K562 (cell line): Measurements from ENCODE around the gene NUPR1. TPM values are rescaled to one million over a fixed set of nuclear protein-coding genes. Genes with fewer than 3 reads are reported as not detected.

Source experiments
- ATAC-seq: fragments of 200-7000 bp; cut with Tn5 transposase; 3 replicates; pipeline ENCODE4 v1.9.1; 2020; ENCODE audit warnings: moderate library complexity
- Bru-seq: library from RNA; stranded (reverse); fragments of 400-500 nt; gene quantifications from one replicate; lab custom pipeline; 2021; lab: Mats Ljungman, UMichigan
- BruChase-seq, 2 experiments: library from RNA; stranded (reverse); fragments of 400-500 nt; gene quantifications; one replicate each; lab custom pipeline; 2021; lab: Mats Ljungman, UMichigan
- BruUV-seq: library from RNA; stranded (reverse); fragments of 400-500 nt; replicated peaks from 2 replicates; lab custom pipeline; 2021; lab: Mats Ljungman, UMichigan
- CTCF ChIA-PET: fragments of 300-600 bp; formaldehyde crosslinking; extraction: SDS; loops from one replicate; lab custom pipeline; 2021; ENCODE audit warnings: low intra/inter-chr PET ratio; lab: Yijun Ruan, JAX
- POLR2A ChIA-PET: fragments of 300-600, 350-650 bp; sonication (Branson Sonifier 250); formaldehyde crosslinking; extraction: SDS; loops from one replicate; lab custom pipeline; 2021; ENCODE audit warnings: antibody characterized with exemption, inconsistent platforms; lab: Yijun Ruan, JAX
- DNase-seq, 4 experiments: peaks; one replicate each; pipeline versions ENCODE4 v3.0.0 to v3.0.0-alpha.2; 2011 to 2018; ENCODE audit warnings: low spot score in 3 of 4, mixed read lengths in 3 of 4; ENCODE audit errors: extremely low read depth in 1 of 4
- FAIRE-seq: peaks from 2 replicates; lab custom pipeline; 2011; peaks lifted over from hg19 to GRCh38; lab: Jason Lieb, UNC
- H2AFZ ChIP-seq: 2 replicates; pipeline ENCODE4 v1.6.0; 2011; ENCODE audit warnings: low read depth, low read length, control low read depth, inconsistent platforms
- H3K27ac ChIP-seq: fragments of 200-600 bp; 3 replicates; pipeline ENCODE4 v1.8.0; 2011; ENCODE audit warnings: low read depth, mild to moderate bottlenecking, control low read depth, inconsistent platforms, low read length, moderate library complexity, mixed read lengths; ENCODE audit errors: extremely low read depth
- H3K27me3 ChIP-seq, 2 experiments: fragments of 300-600 bp in 1 of 2; 2 replicates in 1 of 2; 3 replicates in 1 of 2; pipeline versions ENCODE4 v1.6.0 to v1.8.0; 2011; ENCODE audit warnings: inconsistent platforms in 2 of 2, low read length in 2 of 2, mild to moderate bottlenecking in 1 of 2, mixed read lengths in 1 of 2, moderate library complexity in 1 of 2; ENCODE audit not compliant: control insufficient read depth in 2 of 2, insufficient read depth in 2 of 2
- H3K36me3 ChIP-seq: fragments of 300-600 bp; 3 replicates; pipeline ENCODE4 v1.8.0; 2011; ENCODE audit warnings: mild to moderate bottlenecking, low read length, inconsistent platforms; ENCODE audit not compliant: control insufficient read depth, insufficient read depth
- H3K4me1 ChIP-seq, 2 experiments: fragments of 200-600 bp in 1 of 2; replicated peaks in 1 of 2; 2 replicates in 1 of 2; 3 replicates in 1 of 2; pipeline versions ENCODE4 v1.5.1 to v1.8.0; 2011; ENCODE audit warnings: inconsistent platforms in 2 of 2, low read length in 2 of 2, mild to moderate bottlenecking in 1 of 2, mixed read lengths in 1 of 2, moderate library complexity in 1 of 2; ENCODE audit not compliant: control insufficient read depth in 2 of 2, insufficient read depth in 2 of 2
- H3K4me2 ChIP-seq: 2 replicates; pipeline ENCODE4 v1.6.1; 2011; ENCODE audit warnings: low read length, control low read depth, inconsistent platforms, mixed read lengths; ENCODE audit not compliant: insufficient read depth
- H3K4me3 ChIP-seq: fragments of 200-600 bp; sonication (generic), shearing (Covaris generic); 2 replicates; pipeline ENCODE4 v1.5.1; 2016; ENCODE audit warnings: control low read depth, inconsistent platforms
- H3K79me2 ChIP-seq: fragments of 200-600 bp; 3 replicates; pipeline ENCODE4 v1.8.0; 2011; ENCODE audit warnings: low read length, inconsistent platforms; ENCODE audit not compliant: control insufficient read depth, insufficient read depth
- H3K9ac ChIP-seq, 2 experiments: 2 replicates each; pipeline versions ENCODE4 v1.6.0 to v1.6.1; 2011; ENCODE audit warnings: low read depth in 2 of 2, low read length in 2 of 2, control low read depth in 1 of 2, inconsistent platforms in 1 of 2, mild to moderate bottlenecking in 1 of 2, mixed read lengths in 1 of 2; ENCODE audit not compliant: insufficient read depth in 1 of 2
- H3K9me1 ChIP-seq: one replicate; pipeline ENCODE4 v1.6.0; 2011; ENCODE audit warnings: inconsistent platforms, mild to moderate bottlenecking, low read length, moderate library complexity; ENCODE audit not compliant: control insufficient read depth, insufficient read depth
- H3K9me3 ChIP-seq: replicated peaks from 2 replicates; pipeline ENCODE4 v1.5.1; 2011; ENCODE audit warnings: low read depth, low read length, inconsistent platforms; ENCODE audit not compliant: control insufficient read depth, insufficient read depth
- H4K20me1 ChIP-seq: replicated peaks from 2 replicates; pipeline ENCODE4 v1.6.1; 2011; ENCODE audit warnings: low read length, inconsistent platforms, mixed read lengths; ENCODE audit not compliant: control insufficient read depth, insufficient read depth
- CBFA2T3 ChIP-seq: fragments of 450-650 bp; IDR thresholded peaks from 2 replicates; pipeline ENCODE4 v1.6.1; 2017
- CREB1 ChIP-seq, 2 experiments: sonication (generic) in 1 of 2; formaldehyde crosslinking in 1 of 2; IDR thresholded peaks; 2 replicates each; pipeline versions ENCODE4 v1.6.1 to v1.8.0; 2012 to 2022; ENCODE audit warnings: inconsistent platforms in 1 of 2, mild to moderate bottlenecking in 1 of 2, missing genetic modification reagents in 1 of 2, moderate library complexity in 1 of 2
- ETV5 ChIP-seq: sonication (generic); formaldehyde crosslinking; IDR thresholded peaks from 2 replicates; pipeline ENCODE4 v1.4.0; 2020; ENCODE audit warnings: low read depth, mild to moderate bottlenecking, missing genetic modification reagents
- ETV6 ChIP-seq, 3 experiments: fragments of 150-350 bp in 1 of 3; sonication (generic) in 1 of 3; formaldehyde crosslinking in 1 of 3; IDR thresholded peaks; 2 replicates each; pipeline versions ENCODE4 v1.6.1 to v1.8.0; 2014 to 2022; ENCODE audit warnings: borderline replicate concordance in 2 of 3, low read depth in 2 of 3, antibody characterized with exemption in 1 of 3, low read length in 1 of 3, mild to moderate bottlenecking in 1 of 3, missing genetic modification reagents in 1 of 3
- GABPB1 ChIP-seq: sonication (generic); formaldehyde crosslinking; IDR thresholded peaks from 2 replicates; pipeline ENCODE4 v1.8.0; 2022; ENCODE audit warnings: mild to moderate bottlenecking, missing genetic modification reagents
- GATAD2B ChIP-seq: fragments of 450-650 bp; IDR thresholded peaks from 2 replicates; pipeline ENCODE4 v1.6.1; 2017; ENCODE audit warnings: mild to moderate bottlenecking, borderline replicate concordance
- HDAC6 ChIP-seq: IDR thresholded peaks from 2 replicates; pipeline ENCODE4 v1.6.1; 2012; ENCODE audit warnings: low read depth, mild to moderate bottlenecking, control low read depth, inconsistent platforms, low read length, moderate library complexity
- HMG20A ChIP-seq: fragments of 450-650 bp; formaldehyde crosslinking; conservative IDR thresholded peaks from 2 replicates; pipeline ENCODE4 v1.4.0; 2020; ENCODE audit warnings: mild to moderate bottlenecking, mixed read lengths
- NBN ChIP-seq: fragments of 450-650 bp; IDR thresholded peaks from 2 replicates; pipeline ENCODE4 v1.6.1; 2016; ENCODE audit warnings: low read depth, mild to moderate bottlenecking
- RFX5 ChIP-seq: IDR thresholded peaks from 2 replicates; pipeline ENCODE4 v1.6.1; 2011; ENCODE audit warnings: low read depth, mild to moderate bottlenecking, improper control_type of control experiment, low read length
- SIX5 ChIP-seq, 2 experiments: IDR thresholded peaks; 2 replicates each; pipeline ENCODE4 v1.6.1; 2011; ENCODE audit warnings: low read length in 2 of 2, borderline replicate concordance in 1 of 2, low read depth in 1 of 2, mild to moderate bottlenecking in 1 of 2, moderate library complexity in 1 of 2; ENCODE audit not compliant: insufficient read depth in 1 of 2
- ZBTB7A ChIP-seq: IDR thresholded peaks from 2 replicates; pipeline ENCODE4 v1.6.1; 2011; ENCODE audit warnings: low read depth, mild to moderate bottlenecking, low read length, moderate library complexity, borderline replicate concordance; ENCODE audit not compliant: control insufficient read depth
- ZNF175 ChIP-seq: fragments of 200-800 bp; sonication (Bioruptor generic); IDR thresholded peaks from 2 replicates; pipeline ENCODE4 v1.6.1; 2016; ENCODE audit warnings: low read depth, mild to moderate bottlenecking, missing genetic modification characterization, missing compliant biosample characterization
- WGBS: fragments of 100-300 bp; shearing (Covaris generic); methylation state at CpG from one replicate; pipeline ENCODE4 v1.1.6; 2016; ENCODE audit warnings: low coverage, mixed read lengths; ENCODE audit not compliant: insufficient coverage; ENCODE audit errors: missing lambda C conversion rate; 5-methylcytosine and 5-hydroxymethylcytosine counted together
- in situ Hi-C: fragments of 300-500 bp; cut with MboI; formaldehyde crosslinking; loops from 4 replicates; pipeline ENCODE4 v1.15.0; 2018; ENCODE audit warnings: inconsistent platforms, mixed read lengths
- intact Hi-C: fragments of 100-400 bp; cut with micrococcal nuclease; formaldehyde crosslinking; loops from 2 replicates; pipeline ENCODE4 v1.14.2; 2022
- long read RNA-seq, 3 experiments: library from polyadenylated mRNA in 2 of 3; library from RNA in 1 of 3; unstranded in 2 of 3; stranded (forward) in 1 of 3; transcript quantifications; one replicate each; pipeline ENCODE4 v2.0.0, GENCODE V29; 2019 to 2022
- polyA minus RNA-seq, 3 experiments: library from RNA; depleted of rRNA, polyadenylated mRNA; stranded (reverse); fragments of >200 nt; gene quantifications; 2 replicates each; pipeline ENCODE4 v1.2.3, GENCODE V29; 2011
- polyA plus RNA-seq, 8 experiments: library from polyadenylated mRNA; depleted of rRNA in 4 of 8; stranded (reverse) in 5 of 8; unstranded in 3 of 8; fragments of >200 nt; fragmentation: Nextera tagmentation in 2 of 8; fragmentation: Illumina TruSeq in 1 of 8; extraction: Ambion mirVana in 2 of 8; extraction: Trizol in 1 of 8; gene quantifications; 2 replicates each; pipeline versions ENCODE4 v1.2.1 to v1.2.3, GENCODE V29; 2011 to 2014; ENCODE audit warnings: inconsistent platforms in 1 of 8, missing spikeins in 1 of 8
- total RNA-seq, 7 experiments: library from RNA; depleted of rRNA in 6 of 7; stranded (reverse); fragments of >200 nt in 6 of 7; fragmentation: Illumina TruSeq in 2 of 7; extraction: Trizol in 2 of 7; gene quantifications; 2 replicates each; pipeline versions ENCODE4 v1.2.1 to v1.2.3, GENCODE V29; 2011 to 2021; ENCODE audit warnings: low replicate concordance in 1 of 7

Gene NUPR1
- total RNA-seq (2011; cell fraction: chromatin; rRNA removed; ENCODE audit: low replicate concordance) = 0.07 TPM in 1 of 2 replicates, not detected in the other
- total RNA-seq (2011; cell fraction: nucleolus; rRNA removed) = under 0.01 TPM in 2 replicates
- 0.15 TPM in 1 of 2 replicates, not detected in the other for total RNA-seq (2011; cell fraction: nucleoplasm; rRNA removed)
- total RNA-seq (2014; rRNA removed) = 0.27 and 0.86 TPM in 2 replicates
- total RNA-seq (2014; rRNA removed; fragmentation: Illumina TruSeq; extraction: Trizol) = 0.07 TPM in 1 of 2 replicates, not detected in the other
- total RNA-seq (2015; rRNA removed; fragmentation: Illumina TruSeq; extraction: Trizol) = 0.40 and 0.64 TPM in 2 replicates
- total RNA-seq (2021) = 0.56 and 1.5 TPM in 2 replicates
- polyA plus RNA-seq (2011; rRNA removed) = 0.11 and 0.34 TPM in 2 replicates
- 0.03 and 0.06 TPM in 2 replicates for polyA plus RNA-seq (2011; cell fraction: cytosol; rRNA removed)
- not detected in 2 replicates for polyA plus RNA-seq (2011; cell fraction: nucleus; rRNA removed)
- 0.39 and 35.5 TPM in 2 replicates for polyA plus RNA-seq (2012)
- polyA plus RNA-seq (2014; fragmentation: Illumina TruSeq; extraction: Trizol) = 0.08 and 1.00 TPM in 2 replicates
- polyA plus RNA-seq (2014; fragmentation: Nextera tagmentation; extraction: Ambion mirVana) = under 1 TPM; 0.08 to 0.21 TPM
- 0.09 and 0.34 TPM in 2 replicates for polyA plus RNA-seq (2014; rRNA removed)
- polyA minus RNA-seq (2011; rRNA and poly(A)+ RNA removed) = 0.03 TPM in 1 of 2 replicates, not detected in the other
- not detected in 2 replicates for polyA minus RNA-seq (2011; cell fraction: cytosol; rRNA and poly(A)+ RNA removed)
- not detected in 2 replicates for polyA minus RNA-seq (2011; cell fraction: nucleus; rRNA and poly(A)+ RNA removed)
- percentile 25 among the genes with signal in this experiment for Bru-seq, nascent RNA
- BruChase-seq, experiment 1, labeled RNA remaining after a 2-hour chase = percentile 42 among the genes with signal in this experiment
- percentile 46 among the genes with signal in this experiment for BruChase-seq, experiment 2, labeled RNA remaining after a 6-hour chase
- long read RNA-seq, experiment 1, full-length matches to known transcripts = 1 of 3 reads
- long read RNA-seq, experiment 1, partial matches to known transcripts = 0 of 3 reads
- long read RNA-seq, experiment 1, other reads (novel, unspliced or antisense) = 2 of 3 reads
- long read RNA-seq, experiment 2, full-length matches to known transcripts = 1 of 2 reads
- long read RNA-seq, experiment 2, partial matches to known transcripts = 0 of 2 reads
- long read RNA-seq, experiment 2, other reads (novel, unspliced or antisense) = 1 of 2 reads
- long read RNA-seq, experiment 3 = 0 reads

DNA sequence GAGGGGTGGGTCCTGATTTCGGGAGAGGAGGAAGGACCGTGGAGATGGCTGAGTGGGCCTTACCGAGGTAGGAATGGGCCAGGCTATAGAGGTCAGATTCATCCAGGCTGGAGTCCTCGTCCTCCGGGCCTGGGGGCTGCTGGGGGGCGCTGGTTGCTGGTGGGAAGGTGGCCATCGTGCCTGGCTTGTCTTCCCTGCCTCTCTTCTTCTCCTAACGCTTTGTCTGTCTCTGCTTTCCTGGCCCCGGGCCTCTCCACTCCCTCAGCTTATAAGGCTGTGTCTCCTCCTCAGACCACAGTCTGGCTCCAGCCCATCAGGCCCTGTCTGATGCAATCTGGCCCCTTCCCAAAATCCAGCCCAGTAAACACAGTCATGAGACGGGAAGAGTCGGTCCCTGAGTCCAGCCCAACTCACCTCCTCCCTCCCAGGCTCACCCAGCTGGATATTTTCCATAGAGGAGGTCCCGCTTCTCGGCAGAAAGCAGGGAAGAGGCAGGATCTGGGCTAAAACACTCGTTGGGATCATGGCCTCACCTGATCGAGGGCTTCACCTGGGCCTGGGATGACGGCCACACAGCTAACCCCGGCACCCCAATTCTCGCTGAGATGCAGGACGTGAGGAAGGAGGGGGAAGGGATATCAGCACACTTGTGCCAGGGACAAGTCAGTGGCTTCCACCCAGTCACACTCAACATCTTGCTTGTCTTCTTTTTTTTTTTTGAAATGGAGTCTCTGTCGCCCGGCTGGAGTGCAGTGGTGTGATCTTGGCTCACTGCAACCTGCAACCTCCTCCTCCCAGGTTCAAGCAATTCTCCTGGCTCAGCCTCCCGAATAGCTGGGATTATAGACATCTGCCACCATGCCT is at the start of gene NUPR1:
NUPR1 (minus strand) TSS at position 242 of the 864 bp plus-strand sequence; CDS start at position 175, 67 bp downstream.
- BruUV-seq = no TSS peak
- H3K79me2 ChIP-seq = no peaks in the 10 kb centered on the region
- peak within 1 kb of the TSS; percentile 3; the same call in 1 of the 2 replicates for H3K4me2 ChIP-seq
- no peaks in the 10 kb centered on the region for H3K9me3 ChIP-seq
- ChIA-PET POLR2A (no interaction called here), CTCF (no interaction called here)
- peak within 1 kb of the TSS; percentile 62 for H2AFZ ChIP-seq
- H3K4me3 ChIP-seq = no peak within 1 kb of the TSS
- H3K9ac ChIP-seq = peak within 1 kb of the TSS in 1 of 2 experiments; percentile 50; a peak in 1 of 4 replicates
- no peaks in the 10 kb centered on the region; a peak in 1 of 5 replicates for H3K27me3 ChIP-seq
- DNase-seq (no peak), FAIRE-seq (no peak), ATAC-seq (peak; percentile 71)
- WGBS = 47% methylated on average over 19 of the region's 22 CpGs
- H3K36me3 ChIP-seq = no peaks in the 10 kb centered on the region
- no peaks in the 10 kb centered on the region for H3K9me1 ChIP-seq
- no peak within 1 kb of the TSS for H3K27ac ChIP-seq
- intact Hi-C loops (no loop called here), in situ Hi-C loops (loop anchor here (25.0 kb wide), 2 partner anchors 173 to 948 kb away; partner anchors contain the start of gene EIF3C)
- H3K4me1 ChIP-seq = peaks cover 9 to 14% of the 10 kb centered on the region in 2 experiments; a peak in 4 of 5 replicates
- no peaks in the 10 kb centered on the region for H4K20me1 ChIP-seq
- TF ChIP-seq NBN (no peak), HDAC6 (no peak), ZNF175 (CRISPR knock-in tag) (peak; percentile 77), GATAD2B (no peak), GABPB1 (CRISPR knock-in tag) (no peak), RFX5 (no peak), ZBTB7A (no peak; the same call in 1 of the 2 replicates), HMG20A (CRISPR knock-in tag) (no peak), ETV6 (IDR thresholded peaks at IDR 0.05; ENCODE audit: borderline replicate concordance in 1 of 2, low read depth in 2 of 2, low read length in 1 of 2) (no peak), ETV6 (CRISPR knock-in tag; IDR thresholded peaks at IDR 0.05; ENCODE audit: borderline replicate concordance) (no peak), SIX5 (IDR thresholded peaks at IDR 0.05; ENCODE audit: borderline replicate concordance in 1 of 2, insufficient read depth in 1 of 2, low read depth in 1 of 2, low read length in 2 of 2) (no peak), CBFA2T3 (no peak), ETV5 (no peak), CREB1 (IDR thresholded peaks at IDR 0.05) (no peak), CREB1 (CRISPR knock-in tag; IDR thresholded peaks at IDR 0.05) (no peak)
